GM18873 (cell line): ENCODE results near the gene CBY1.

Experiments used
- ATAC-seq: cut with Tn5 transposase; IDR thresholded peaks from one replicate; pipeline ENCODE4 v1.9.1; 2021; ENCODE audit warnings: mild to moderate bottlenecking, moderate library complexity, moderate number of reproducible peaks; ENCODE audit not compliant: unreplicated experiment, low FRiP score

Gene CBY1

DNA sequence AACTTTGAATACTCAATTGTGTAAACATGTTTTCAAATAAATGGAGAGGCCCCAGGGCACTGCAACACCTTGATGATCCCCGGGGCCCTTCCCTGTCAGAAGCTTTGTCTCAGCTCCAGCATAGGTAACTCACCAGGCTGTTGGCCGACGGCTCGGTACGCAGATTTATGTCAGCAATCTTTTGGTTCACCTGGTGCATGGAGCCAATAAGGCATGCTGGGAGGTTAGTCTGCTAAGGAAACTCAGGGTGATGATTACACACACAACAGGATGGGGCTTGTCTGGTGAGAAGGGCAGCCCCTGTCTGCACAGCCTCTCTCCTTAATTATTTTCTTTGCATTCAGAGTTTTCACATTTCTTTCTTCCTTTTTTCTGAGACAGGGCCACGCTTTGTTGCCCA is 11.0 kb upstream of the CBY1 start:
- no peak for ATAC-seq

DNA sequence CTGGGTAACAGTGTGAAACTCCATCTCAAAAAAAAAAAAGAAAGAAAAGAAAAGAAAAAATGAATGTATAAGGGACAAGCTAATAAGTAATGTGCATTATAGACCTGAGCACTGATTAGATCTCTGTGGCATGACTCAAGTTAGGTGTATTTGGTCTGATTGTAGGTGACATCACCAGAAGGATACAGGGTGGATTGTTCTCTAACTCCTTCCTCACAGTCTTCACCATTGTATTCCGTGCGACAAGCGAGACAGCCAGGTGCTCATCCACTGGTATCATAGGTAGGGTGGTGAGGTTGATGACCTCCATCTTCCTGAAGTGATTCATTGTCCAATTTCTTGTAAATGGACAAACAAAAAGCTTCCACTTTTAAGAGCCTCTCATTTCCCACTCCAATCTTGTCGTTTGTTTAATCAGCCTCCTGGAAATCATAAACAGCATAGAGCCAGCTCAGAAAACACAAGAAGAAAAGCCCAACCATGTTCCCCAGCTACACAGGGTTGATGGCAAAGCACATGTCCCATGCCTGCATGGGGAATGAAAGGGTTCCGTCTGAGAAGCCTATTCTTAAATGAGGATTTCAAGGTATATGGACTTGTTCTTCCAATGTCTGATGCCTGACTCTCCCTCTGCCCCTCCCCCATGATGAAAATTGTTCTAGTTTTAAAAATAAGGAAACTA is 6.5 kb upstream of the CBY1 start:
- no peak for ATAC-seq

DNA sequence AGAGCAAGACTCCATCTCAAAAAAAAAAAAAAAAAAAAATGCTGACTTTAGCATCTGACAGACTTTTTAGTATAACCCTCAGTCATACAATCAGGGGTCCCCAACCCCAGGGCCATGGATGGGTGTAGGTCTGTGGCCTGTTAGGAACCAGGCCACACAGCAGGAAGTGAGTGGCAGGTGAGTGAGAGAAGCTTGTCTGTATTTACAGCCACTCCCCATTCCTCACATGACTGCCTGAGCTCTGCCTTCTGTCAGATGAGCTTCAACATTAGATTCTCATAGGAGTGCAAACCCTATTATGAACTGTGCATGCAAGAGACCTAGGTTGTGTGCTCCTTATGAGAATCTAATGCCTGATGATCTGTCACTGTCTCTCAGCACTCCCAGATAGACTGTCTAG is 3.6 kb upstream of the CBY1 start:
- ATAC-seq, result no peak

DNA sequence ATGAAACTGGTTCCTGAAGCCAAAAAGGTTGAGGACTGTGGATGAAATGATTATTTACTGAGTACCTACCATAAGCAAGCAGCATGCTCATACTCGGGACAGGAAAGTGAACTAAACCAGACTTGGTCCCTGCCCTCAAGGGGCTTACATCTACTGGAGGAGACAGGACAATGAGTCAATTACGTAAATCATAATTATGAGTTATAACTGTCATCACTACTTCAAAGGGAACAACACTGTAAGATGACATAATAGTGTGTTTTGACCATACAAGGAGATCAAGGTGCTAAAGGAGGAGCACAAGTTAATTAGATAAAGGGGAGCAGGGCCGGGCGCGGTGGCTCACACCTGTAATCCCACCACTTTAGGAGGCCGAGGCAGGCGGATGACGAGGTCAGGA is 2.7 kb upstream of the CBY1 start:
- ATAC-seq, result no peak

DNA sequence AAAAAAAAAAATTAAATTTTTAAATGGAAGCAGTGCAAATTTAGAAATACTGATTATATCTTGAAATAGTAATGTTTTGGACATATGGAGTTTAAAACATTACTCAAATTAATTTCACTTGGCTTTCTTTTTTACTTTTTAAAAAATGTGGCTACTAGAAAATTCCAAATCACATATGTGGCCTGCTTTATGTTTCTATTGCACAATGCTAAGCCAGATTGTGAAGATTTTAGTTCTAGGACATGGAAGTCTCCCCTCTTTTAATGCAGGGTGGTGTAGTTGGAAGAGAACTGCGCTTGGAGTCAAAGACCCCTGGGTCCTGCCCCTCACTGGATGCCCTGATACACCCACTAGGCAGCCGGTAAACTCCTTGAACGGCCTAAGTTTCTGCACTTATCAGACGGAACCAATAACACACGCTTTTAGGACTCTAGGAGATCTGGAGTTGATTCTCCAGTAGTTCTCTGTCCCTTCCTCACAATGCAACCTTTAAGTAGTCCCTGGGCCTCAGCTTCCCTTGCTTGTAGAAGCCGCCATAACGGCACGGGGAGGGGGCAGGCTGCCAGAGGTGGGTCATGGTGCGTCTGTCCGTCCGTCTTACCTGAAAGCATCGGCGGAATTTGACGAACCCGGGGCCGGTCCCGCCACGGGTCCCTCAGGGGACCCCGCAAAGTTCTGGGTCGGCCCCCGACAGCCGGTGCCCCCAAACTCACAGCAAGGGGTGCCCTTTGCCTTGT is 751 bp upstream of the CBY1 start:
- ATAC-seq, result no peak

DNA sequence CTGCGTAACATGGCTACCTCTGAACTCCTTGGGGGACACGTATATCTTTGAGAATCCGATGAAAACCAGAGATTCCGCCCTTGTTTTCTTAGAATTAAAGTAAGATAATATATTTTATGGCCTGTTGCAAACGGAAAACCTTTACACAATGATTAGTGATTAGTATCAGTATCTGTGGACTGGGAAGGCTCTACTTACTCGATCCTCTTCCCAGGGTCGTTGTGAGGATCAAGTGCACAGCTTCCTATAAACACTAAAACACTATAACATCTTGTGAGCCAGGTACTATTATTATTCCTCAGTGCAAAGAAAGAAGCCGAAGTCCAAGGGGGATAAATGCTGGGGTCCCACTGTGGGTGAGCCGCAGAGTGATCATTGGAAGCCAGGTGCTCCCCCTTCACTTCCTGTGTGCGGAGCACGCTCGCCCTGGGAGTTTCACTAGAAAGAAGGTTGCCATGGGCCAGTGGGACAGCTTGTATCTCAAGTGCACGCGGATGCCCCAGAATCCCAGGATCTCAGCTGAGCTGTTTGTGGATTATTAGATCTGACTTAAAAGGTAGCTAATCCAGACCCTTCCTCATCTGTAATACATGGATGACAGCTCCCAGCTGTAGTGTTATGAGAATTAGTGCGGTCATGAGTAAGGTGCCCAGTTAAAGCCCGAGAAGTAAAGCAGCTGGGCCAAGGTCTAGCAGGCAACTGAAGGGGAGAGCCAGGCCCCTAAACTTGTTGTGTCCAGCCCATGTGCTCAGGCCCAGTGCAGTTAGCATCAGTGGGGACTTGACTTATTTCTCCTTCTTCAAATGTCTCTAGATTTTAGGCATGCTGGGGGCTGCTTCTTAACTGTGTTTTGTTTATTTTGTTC is 839 bp downstream of the CBY1 start:
- peak; percentile 31 for ATAC-seq

DNA sequence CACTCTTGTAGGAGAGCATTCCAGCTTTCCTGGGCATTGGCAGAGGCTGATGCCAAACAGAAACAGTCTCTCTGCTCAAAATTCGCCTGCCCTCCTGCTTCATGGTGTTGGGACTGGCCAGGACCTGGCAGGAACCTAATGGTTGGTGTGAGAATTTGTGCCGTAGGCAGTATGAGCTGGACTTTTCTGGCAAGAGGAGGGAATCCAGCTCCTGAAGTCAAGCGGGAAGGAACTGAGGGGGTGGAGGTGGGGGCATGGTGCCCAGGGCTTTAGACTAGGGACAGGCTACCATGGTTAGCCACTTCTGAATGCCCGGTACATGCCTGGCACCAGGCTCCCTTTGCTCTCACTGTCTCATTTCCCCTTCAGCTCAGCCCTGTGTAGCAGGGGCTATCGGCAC is 18.4 kb downstream of the CBY1 start:
- no peak for ATAC-seq

DNA sequence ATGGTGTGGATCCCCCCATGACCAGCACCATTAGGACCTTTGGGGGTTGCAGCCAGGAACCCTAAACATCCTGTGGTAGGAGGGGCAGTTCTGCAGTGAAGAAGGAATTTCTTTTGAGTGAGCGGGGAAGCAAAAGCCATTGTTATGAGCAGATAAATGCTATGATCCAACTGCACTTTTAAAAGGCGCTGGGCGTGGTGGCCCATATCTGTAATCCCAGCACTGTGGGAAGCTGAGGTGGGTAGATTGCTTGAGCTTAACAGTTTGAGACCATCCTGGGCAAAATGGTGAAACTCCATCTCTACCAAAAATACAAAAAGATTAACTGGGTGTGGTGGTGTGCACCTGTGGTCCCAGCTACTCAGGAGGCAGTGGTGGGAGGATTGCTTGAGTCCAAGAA is 19.4 kb downstream of the CBY1 start:
- no peak for ATAC-seq

DNA sequence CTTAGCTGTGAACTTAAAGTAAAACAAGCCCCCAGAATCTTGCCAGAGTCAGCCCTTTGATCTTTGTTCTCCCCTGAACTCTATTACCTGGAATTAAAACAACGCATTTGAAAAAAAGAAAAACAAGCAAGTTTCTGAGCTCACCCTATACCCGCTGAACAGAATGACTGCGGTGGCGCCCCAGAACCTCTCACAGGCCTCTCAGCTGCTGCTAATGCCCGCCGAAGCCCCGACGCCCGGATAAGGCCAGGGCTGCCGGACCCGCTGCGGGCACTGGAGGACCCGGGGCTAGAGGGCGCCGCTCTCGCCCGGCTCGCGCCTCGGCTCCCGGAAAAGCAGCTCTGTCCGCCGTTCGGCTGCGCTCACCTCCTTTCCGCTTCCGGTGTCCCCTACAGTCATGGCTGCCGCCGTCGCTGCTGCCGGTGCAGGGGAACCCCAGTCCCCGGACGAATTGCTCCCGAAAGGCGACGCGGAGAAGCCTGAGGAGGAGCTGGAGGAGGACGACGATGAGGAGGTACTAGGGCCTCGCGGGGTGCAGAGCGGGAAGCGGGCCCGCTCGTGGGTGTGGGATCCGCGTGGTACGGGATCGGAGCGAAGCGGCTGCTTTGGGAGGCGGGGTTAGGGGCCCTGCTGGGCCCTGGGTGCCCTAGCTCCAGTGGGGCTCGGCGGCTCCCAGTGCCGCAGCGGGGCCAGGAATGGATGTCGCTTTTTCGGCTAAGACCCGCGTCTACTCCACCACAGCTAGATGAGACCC is 25.3 kb downstream of the CBY1 start, which contains the start of gene TOMM22:
Gene TOMM22, plus strand, starts transcription at position 376 of the 754 bp plus-strand sequence. Its CDS starts 22 bp downstream, at position 398.
- ATAC-seq, result peak; percentile 83

DNA sequence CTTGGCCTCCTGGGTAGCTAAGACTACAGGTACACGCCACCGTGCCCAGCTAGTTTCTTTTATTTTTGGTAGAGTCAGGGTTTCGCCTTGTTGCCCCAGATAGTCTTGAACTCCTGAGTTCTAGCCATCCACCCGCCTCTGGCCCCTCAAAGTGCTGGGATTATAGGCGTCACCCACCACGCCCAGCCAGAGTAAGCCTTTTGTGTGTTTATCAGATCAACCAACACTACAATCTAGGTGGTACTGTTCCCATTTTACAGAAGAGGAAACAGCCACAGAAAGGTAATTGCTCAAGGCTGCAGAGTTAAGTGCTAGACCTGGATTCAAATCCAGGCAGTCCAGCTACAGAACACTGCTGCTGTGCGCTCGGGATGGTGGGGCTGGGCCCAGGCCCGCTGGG is 28.5 kb downstream of the CBY1 start:
- ATAC-seq, result no peak

DNA sequence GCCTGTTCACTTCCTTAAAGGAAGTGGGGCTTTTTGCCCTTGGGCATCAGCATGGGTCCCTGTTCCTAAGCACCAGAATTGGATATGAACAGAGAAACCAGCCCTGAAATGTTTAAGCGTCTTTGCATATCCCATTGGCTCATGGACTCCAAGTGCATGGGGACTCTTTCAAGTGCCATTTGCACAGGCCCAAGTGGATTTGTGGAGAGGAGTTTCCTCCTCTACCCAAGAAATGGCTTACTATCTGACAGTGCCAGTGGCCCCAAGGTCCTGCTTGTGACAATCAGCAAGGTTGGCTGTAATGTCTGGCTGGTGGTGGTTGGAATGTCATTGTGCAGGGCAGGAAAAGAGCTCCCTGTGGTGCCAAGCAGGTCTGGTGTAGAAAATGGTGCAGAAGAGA is 29.3 kb downstream of the CBY1 start:
- ATAC-seq, result no peak

DNA sequence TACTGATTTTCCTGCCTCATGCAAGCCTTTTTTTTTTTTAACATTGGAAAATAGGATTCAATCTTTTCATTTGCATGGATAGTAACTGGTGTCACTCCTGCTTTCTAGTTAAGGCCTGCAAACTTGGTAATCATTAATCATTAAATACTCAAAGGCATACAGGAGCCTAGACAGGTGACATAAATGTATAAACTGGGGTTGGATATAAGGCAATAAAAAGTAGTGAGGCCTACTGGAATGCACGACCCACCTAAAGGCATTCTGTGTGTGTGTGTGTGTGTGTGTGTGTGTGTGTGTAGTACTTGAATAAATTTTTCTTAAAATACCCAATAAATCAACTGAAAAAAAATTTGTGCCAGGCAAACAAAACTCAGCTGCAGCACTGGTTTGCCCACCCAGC is 33.2 kb downstream of the CBY1 start:
- ATAC-seq, result no peak

DNA sequence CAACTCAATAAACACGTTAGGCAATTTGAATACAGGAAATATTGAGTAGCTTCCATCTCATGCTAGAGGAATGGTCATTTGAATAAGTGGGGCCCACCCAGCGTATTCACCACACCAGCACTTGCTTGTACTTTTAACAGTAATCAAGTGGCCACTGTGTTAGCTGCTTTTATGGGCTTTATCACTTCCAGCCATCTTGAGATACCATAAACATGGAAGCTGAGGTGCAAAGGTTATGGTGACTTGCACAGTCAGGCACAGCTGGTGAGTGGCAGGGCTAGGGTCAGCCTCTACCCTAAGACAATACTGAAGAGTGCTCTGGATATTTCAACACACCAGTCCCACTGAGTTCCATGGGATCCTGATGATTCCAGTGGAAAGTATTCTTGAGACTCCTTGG is 37.6 kb downstream of the CBY1 start:
- ATAC-seq, result no peak

DNA sequence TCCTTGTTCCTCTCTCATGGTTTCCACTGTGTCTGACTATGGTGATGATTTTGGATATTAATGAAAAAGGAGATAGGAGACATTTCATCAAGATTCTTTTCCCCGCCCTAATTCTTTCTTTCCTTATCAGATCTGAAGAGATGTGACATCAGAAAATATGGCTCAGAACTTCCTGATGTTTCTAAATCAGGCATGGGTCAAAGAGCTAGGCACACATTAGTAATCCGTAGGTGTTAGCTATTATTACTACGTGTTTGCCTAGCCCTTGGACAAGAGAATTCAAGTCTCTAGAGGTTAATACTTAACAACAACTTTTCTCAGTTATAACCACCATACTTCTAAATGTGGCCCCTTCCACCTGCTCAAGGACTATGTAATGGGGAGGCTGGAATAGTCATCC is 38.5 kb downstream of the CBY1 start:
- no peak for ATAC-seq

DNA sequence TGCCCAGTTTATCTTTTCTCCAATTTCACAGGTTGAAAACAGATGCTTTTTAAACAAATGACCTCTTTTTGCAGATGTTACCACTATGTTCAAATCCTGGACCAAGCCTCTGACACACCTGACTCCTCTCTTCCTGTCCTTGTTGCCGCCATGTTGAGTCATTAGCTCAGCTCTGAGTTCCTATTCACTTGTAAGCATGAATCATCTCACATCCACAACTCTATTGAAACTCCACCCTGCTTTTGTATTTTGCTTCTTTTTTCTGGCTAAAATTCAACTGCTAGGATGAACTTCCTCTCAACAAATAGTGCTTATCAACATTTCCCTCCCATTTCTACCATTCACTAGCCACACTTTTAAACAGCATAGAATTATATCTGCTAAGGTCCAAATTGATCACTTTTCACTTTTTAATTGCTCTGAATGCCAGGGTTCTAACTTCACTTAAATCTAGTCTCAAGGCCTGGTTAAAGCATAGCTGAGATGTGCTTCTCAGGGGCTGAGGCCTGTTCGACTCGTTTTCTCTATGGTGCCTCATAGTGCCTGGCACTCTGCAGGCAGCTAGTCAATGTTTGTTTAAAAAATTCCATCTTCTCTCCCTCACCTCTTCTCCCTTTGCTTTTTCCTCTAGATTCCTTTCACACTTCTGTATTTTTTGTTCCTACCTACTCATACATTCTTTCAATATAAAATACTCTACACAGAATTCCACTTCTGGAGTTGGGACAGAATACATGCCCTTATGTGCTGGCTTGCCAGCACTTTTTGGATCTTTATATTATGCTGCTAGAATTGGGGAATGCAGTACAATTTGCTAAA is 40.4 kb downstream of the CBY1 start:
- ATAC-seq, result no peak

DNA sequence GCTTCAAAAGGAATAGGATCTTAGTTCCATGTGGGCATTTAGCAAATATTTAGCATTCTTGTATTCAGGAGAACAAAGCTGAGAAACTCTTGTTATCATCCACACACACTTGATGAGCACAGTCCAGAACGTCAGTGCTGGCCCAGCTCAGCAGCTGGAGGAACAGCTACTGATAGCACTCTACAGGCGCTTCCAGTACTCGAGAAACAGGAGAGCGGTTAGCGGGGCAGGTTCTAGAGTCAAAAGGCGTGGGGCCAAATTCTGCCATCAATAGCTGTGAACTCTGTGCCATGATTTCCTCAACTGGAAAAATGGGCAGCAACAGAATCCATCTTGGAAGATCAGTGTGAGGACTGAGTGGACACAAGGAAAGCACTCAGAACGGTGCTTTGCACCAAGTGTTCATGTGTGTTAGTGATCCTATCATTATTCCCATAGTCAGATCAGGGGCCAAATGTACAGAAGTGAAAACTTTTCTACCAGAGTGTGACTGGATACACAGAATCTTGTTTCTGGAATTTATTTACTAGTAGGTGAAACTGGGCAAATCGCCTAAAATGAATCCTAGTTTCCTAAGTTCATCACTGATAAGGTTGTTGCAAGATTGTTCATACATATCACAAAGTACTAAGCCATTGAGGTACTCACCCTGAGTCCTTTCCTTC is 41.1 kb downstream of the CBY1 start:
- no peak for ATAC-seq

DNA sequence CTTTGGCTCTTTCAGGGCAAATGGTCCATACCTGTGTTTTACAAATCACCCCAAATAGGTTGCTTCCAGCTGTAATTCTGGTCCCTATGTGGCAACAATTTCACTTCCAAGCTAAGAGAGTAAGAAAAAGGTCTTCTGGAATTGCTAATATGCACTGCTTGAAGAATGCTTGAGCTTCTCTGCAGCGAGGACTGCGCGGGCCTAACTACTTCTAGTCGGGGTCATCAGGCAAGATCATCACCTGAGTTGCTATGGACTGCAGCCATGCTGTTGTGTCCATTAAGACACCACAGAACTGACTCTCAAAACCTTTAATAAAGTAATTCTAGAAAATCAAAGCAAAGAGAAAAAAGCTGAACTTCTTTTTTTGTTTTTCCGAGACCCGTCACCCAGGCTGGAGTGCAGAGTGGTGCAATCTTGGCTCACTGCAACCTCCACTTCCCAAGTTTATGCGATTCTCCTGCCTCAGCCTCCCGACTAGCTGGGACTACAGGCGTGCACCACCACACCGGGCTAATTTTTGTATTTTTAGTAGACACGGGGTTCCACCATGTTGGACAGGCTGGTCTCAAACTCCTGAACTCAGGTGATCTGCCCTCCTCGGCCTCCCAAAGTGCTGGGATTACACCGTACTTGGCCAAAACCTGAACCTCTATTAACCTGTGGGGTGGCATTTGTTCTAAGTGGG is 42.1 kb downstream of the CBY1 start:
- ATAC-seq, result no peak

DNA sequence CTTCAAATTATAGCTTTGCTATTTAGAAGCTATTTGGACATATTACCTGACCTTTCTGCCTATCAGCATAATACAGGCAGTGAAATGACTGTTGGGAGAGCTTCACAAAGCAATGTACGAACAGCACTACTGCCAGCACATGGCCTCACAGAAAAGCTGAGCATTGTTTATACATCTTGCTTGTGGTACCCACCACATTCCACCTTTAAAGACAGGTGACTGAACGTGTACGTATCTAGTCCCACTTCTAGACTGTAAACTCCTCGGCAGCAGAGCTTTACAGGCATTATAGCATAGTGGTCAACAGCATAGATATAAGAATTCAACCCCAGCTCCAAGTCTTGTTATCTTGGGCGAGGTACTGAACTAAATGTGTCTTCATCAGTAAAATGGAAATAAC is 42.7 kb downstream of the CBY1 start:
- no peak for ATAC-seq

DNA sequence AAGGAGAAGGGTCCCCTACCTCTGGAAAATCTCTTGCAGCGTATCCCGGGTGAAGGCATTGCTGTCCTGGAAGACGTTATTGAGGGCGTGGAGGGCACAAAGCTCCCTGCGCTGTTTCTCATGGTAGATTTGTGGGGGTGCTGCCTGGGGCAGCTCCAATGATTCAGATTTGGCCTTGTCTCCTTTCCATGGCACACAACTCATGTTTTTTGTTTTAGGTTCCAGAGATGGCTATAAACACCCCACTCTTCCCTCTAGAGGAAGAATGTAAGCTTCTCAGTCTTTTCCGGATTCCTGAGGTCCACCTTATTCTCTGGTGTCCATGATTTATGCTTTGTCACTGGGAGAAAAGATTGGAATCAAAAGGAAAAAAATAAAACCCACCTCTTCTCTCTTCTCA is 43.3 kb downstream of the CBY1 start:
- ATAC-seq, result no peak
